ENCODE results near the gene TRIM26. TPM values are rescaled to one million over a fixed set of nuclear protein-coding genes. Genes with fewer than 3 reads are reported as not detected.

The TRIM26 gene
- total and polyA plus RNA-seq, 2 donors (not counting 3 experiments of a cell fraction or from before 2014, with no cell fraction given): 30.4 to 34.5 TPM

- Histone ChIP-seq H3K4me3 (replicated peaks in 1 of 3; ENCODE audit: insufficient read depth in 1 of 3, low read depth in 1 of 3, low read length in 3 of 3) (peak overlapping the region in 1 of 3 experiments; percentile 84), H2AFZ (ENCODE audit: low read depth, low read length) (no peak overlapping the region), H3K4me1 (ENCODE audit: control insufficient read depth, extremely low read depth, insufficient read depth, low read length) (peaks cover 27% of the 10 kb centered on the region), H3K79me2 (ENCODE audit: control insufficient read depth, insufficient read depth, low read length) (peaks cover 45% of the 10 kb centered on the region), H3K9me1 (replicated peaks; ENCODE audit: control insufficient read depth, extremely low read depth, insufficient read depth, low read length) (no peaks in the 10 kb centered on the region), H3K27ac (ENCODE audit: insufficient read depth, low read depth, low read length) (no peak overlapping the region), H3K4me2 (ENCODE audit: insufficient read depth, low read length) (peak overlapping the region; percentile 91), H3K9ac (replicated peaks; ENCODE audit: extremely low read depth, insufficient read depth, low read length) (peak overlapping the region; percentile 89), H3K36me3 (ENCODE audit: control insufficient read depth in 2 of 2, extremely low read depth in 1 of 2, insufficient read depth in 2 of 2, low read length in 2 of 2) (no peaks in the 10 kb centered on the region), H4K20me1 (replicated peaks; ENCODE audit: control insufficient read depth, extremely low read depth, insufficient read depth, low read length) (no peaks in the 10 kb centered on the region), H3K27me3 (ENCODE audit: control insufficient read depth in 2 of 2, insufficient read depth in 2 of 2, low read length in 2 of 2) (no peaks in the 10 kb centered on the region), H3K9me3 (replicated peaks; ENCODE audit: control insufficient read depth, insufficient read depth, low read length) (no peaks in the 10 kb centered on the region)
- CTCF ChIA-PET: no interaction called here
- dilution Hi-C loops (cut with MboI; ENCODE audit: extremely low pct_ligation_motif_present, low sequenced_read_pairs) (no loop called here), intact Hi-C loops (cut with micrococcal nuclease) (loop anchor here (2.0 kb wide), 1 partner anchor 109 kb away; no protein-coding TSS in a partner anchor)
- POLR2A ChIA-PET: no interaction called here
- TF ChIP-seq MAX (IDR thresholded peaks at IDR 0.05; ENCODE audit: insufficient read depth, insufficient read length) (no peak), JUN (IDR thresholded peaks at IDR 0.05; ENCODE audit: borderline replicate concordance, insufficient read depth, insufficient read length, low read depth) (no peak), MYC (IDR thresholded peaks at IDR 0.05; ENCODE audit: low read depth, low read length) (no peak), FOS (IDR thresholded peaks at IDR 0.05; ENCODE audit: borderline replicate concordance, insufficient read depth, low read length) (no peak), CTCF (IDR thresholded peaks at IDR 0.05; ENCODE audit: extremely low read depth in 1 of 2, insufficient read depth in 1 of 2, low read depth in 1 of 2, low read length in 2 of 2) (no peak), GATA2 (IDR thresholded peaks at IDR 0.05; ENCODE audit: insufficient read depth, insufficient read length, low read depth, low read length) (no peak), EZH2 (IDR thresholded peaks at IDR 0.05; ENCODE audit: borderline replicate concordance, low read depth, low read length, severe bottlenecking) (no peak)
- BruUV-seq (replicated peaks): no TSS peak
- DNase-seq (ENCODE audit: low read depth, low spot score): no peak
- FAIRE-seq: no peak
Observed at GRCh38 chr6:30211899-30212298, 1.3 kb downstream of the TRIM26 start.
